Glomerular endothelial cell (primary cell): ENCODE measurements around the gene PCNX1. TPM values are rescaled to one million over a fixed set of nuclear protein-coding genes. Genes with fewer than 3 reads are reported as not detected.

Experiments
- DNase-seq: peaks from one replicate; pipeline ENCODE4 v3.0.0-alpha.2; 2011; ENCODE audit warnings: low read depth, low spot score; ENCODE audit errors: extremely low read depth
- total RNA-seq: library from RNA; depleted of rRNA; stranded (reverse); fragments of >200 nt; gene quantifications from 2 replicates; pipeline ENCODE4 v1.2.3, GENCODE V29; 2015

PCNX1 gene
- total RNA-seq, 1 donor from 2014 or later, result 27.9 TPM

DNA sequence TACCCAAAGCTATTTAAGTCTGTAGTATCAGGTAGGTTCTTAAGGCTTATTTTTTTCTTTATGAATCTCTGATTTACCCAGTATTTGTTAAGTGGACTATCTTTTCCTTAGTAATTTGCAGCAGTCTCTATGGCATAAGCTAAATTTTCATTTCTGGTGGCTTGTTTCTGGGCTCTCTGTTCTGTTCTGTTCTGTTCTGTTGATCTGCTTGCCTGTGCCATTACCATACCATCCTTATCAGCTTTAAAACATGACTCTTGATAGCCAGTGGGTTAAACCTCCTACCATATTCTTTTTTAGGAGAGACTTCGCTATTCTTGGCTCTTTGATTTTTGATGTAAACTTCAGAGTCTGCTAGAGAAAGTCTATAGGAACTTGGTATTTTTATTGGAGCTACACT lies 46.8 kb downstream of the PCNX1 start:
- no peak for DNase-seq

DNA sequence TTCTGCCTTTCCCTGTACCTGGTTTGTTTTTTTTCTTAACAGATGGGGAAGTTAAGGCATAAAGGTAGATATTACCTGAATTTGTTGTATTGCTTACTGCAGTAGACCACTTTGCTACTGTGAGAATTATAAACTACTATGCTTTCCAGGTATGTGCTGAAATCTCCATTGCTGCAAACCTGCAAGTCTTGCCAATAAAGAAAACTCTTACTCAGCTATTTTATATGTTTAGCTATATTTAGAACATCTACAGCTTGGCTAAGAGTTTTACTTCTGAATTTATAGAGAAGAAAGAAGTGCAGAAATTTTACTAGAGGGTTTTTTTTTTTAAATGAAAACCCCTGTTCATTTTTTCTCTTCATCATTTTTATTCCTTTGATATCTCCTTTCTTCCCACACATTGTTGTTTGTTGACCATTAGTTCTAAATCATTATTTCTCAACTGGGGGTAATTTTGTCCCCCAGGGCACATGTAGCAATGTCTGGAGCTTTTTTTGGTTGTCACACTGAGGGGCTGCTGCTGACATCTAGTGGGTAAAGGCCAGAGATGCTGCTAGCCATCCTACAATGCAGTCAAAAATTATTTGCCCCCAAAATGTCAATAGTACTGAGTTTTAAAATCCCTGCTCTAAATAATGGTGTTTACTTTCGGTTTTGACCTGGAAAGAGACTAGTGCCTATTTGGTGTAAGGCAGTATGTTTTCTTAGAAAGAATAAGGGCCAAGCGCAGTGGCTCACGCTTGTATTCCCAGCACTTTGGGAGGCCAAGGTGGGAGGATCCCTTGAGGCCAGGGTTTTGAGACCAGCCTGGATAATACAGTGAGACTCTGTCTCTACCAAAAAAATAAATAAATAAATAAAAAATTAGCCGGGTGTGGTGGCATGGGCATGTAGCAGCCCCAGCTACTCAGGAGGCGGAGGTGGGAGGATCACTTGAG lies 48.6 kb downstream of the PCNX1 start:
- no peak for DNase-seq

GRCh38 chr14:70956511-70956910 lies 49.3 kb downstream of the PCNX1 start:
- no peak for DNase-seq

- DNase-seq, result no peak
Measured at GRCh38 chr14:70957710-70958109, 50.5 kb downstream of the PCNX1 start.

DNA sequence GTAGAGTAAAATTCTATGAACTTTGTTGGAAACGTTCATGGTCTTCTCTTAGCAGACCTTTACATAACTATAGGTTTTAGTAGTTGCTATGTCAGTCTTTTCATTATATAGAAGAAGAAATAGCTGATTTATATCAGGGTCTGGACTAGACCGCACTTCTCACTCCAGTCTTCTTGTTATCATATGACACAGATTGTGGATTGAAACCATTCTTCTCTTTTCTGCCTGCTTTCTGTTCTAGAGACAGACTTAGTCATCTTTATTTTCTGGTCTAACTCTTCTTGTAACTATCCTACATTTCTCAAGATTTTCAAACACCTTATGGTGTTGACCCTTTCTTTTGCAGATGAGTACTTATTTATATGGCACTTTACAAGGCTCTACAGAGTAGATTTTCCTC lies 55.7 kb downstream of the PCNX1 start:
- no peak for DNase-seq

DNA sequence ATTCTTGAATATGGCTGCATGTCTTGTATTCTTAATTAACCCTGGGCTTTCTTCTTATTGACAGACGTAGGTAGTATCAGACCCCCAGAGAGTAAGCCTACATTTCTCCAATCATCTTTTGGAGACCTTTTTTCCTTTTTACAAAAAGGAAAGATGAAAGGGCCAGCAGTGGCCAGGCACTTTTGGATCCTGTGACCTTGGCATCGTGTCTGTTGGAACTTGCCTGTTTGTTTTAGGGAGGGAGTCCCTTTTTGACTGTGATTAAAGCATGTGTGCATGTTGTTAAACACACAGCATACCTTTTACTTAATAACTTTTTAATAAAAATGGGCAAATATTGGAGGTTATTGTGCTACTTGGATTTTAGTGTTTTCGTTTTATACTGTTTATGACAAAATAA lies 57.2 kb downstream of the PCNX1 start:
- no peak for DNase-seq

DNA sequence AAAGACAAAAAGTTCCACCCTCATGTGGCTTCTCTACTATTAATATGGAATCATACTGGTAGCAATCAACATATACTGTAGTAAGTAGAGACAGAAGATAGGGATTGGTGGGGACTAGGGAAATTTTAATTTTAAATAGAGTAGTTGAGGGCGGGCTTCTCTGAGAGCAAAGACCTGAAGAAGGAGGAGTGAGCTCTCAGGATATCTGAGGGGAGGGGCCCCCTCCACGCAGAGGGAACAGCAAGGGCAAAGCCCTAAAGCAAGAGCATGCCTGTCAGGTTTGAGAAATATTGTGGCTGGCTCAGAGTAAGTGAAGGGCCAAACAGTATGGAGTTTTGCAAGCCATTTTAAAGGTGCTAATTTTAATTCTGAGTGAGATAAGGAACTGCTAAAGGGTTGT lies 64.3 kb downstream of the PCNX1 start:
- DNase-seq, result no peak

DNA sequence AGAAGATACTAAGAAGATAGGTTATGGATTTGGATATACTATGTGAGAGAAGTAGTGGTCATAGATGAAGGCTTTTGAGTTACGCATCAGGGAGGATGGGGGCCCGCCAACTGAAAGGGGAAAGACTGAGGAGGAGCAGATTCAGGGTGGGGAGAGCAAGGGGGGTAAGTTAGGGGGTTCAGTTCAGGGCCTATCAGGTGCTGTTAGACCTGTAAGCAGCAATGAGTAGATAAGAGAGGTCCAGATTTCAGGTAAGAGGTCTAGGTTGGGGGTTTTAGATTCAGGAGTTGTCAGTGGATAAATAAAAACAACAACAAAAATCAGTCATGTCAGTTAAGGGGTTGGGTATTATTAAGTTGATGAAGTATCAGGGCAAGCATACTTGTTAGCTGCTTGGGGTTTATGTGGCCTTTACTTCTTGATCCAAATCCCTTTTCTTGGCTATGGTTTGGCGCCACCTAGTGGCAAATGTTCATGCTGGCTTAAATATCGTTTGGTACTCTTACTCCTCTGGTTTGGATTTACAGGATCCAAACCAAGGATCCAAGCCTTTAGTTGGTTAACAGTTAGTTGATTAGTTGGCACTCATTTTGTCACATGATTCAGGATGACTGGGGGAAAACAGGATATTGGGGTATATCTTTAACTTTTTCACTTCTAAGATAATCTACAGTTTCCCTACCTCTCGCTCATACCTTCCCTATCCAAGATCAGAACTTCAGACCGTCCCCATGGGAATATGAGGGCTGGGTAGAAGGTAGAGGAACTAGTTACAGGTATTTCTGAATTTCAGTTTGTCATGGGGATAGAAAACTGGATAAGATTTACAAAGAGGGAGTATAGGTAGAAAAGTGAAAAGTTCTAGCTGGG lies 65.1 kb downstream of the PCNX1 start:
- DNase-seq, result peak; percentile 77

GRCh38 chr14:70976591-70976990 lies 69.3 kb downstream of the PCNX1 start:
- no peak for DNase-seq

- DNase-seq, result no peak
Measured at GRCh38 chr14:70981000-70981952, 74.0 kb downstream of the PCNX1 start.

- no peak for DNase-seq
Measured at GRCh38 chr14:70982200-70982599, 74.9 kb downstream of the PCNX1 start.

DNA sequence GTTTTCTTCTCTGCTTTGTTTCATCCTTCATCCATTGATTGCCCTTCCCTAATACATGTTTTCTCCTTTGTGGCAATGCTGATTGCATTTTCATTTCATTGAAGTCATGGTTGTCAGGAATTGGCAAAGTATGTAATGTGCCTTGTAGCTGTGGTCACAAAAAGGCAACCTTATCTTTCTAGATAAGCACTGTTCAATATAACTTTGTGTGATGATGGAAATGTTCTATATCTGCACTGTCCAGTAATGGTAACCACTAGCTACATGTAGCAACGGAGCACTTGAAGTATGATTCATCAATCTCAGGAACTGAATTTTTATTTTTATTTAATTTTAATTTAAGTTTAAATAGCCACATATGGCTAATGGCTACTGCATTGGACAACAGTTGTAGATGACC lies 79.8 kb downstream of the PCNX1 start:
- DNase-seq, result no peak

- no peak for DNase-seq
Measured at GRCh38 chr14:70988452-70988851, 81.2 kb downstream of the PCNX1 start.

DNA sequence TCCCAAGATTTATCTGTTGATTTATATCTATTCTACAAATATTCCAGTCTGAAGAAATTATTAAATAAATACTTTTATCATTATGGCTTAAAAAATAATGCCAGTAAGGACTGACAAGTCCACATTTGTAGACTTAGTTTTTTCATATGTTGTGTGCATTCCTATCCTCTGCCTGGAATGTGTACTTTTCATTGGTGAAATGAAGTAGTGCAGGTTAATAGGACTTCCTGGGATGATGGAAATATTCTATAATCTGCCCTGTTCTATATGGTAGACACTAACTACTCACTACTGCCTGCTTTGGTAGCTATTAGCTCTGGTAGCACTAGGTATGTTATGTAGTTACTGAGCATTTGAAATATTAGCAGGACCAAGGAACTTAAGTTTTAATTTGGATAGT lies 86.7 kb downstream of the PCNX1 start:
- DNase-seq, result no peak

- DNase-seq, result no peak
Measured at GRCh38 chr14:70995211-70995610, 88.0 kb downstream of the PCNX1 start.

- DNase-seq, result no peak
Measured at GRCh38 chr14:70995671-70996070, 88.4 kb downstream of the PCNX1 start.

GRCh38 chr14:70999117-70999516 lies 91.9 kb downstream of the PCNX1 start:
- no peak for DNase-seq

GRCh38 chr14:71000091-71000490 lies 92.8 kb downstream of the PCNX1 start:
- DNase-seq, result no peak

- no peak for DNase-seq
Measured at GRCh38 chr14:71001742-71002141, 94.5 kb downstream of the PCNX1 start.

DNA sequence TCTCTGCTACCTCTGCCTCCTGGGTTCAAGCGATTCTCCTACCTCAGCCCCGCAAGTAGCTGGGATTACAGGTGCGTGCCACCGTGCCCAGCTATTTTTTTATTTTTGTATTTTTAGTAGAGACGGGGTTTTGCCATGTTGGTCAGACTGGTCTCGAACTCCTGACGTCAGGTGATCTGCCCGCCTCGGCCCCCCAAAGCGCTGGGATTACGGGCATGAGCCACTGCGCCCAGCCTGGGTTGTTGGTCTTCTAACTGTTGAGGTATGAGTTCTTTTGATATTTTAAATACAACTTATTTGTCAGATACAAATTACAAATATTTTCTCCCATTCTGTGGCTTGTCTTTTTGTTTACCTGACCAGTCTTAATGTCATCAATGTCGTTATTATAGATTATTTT lies 95.9 kb downstream of the PCNX1 start:
- no peak for DNase-seq

DNA sequence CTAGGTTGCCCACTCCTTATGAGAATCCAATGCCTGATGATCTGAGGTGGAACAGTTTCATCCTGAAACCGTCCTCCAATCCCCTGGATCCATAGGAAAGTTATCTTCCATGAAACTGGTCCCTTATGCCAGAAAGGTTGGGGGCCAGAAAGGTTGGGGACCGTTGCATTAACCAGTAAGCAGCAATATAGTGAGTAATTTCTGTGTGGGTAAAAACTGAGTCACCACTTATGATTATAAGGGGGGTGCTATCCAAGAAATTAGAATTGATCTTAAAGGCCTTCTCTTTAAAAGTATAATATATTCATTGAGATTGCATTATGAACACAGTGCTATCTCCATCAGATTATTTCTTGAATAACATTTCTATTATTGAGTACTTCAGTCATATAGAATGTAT lies 97.2 kb downstream of the PCNX1 start:
- DNase-seq, result no peak
